HT-29 (cell line): ENCODE results near the gene KCNK5. TPM values are rescaled to one million over a fixed set of nuclear protein-coding genes. Genes with fewer than 3 reads are reported as not detected.

Experiments
- DNase-seq: peaks from one replicate; pipeline ENCODE4 v3.0.0-alpha.2; 2015; ENCODE audit warnings: low spot score
- total RNA-seq: library from RNA; depleted of rRNA; stranded (reverse); fragments of >200 nt; shearing (Covaris generic); gene quantifications from 2 replicates; pipeline ENCODE4 v1.2.3, GENCODE V29; 2014

The KCNK5 gene
- total RNA-seq, 1 experiment from 2014 or later = 35.3 TPM

DNA sequence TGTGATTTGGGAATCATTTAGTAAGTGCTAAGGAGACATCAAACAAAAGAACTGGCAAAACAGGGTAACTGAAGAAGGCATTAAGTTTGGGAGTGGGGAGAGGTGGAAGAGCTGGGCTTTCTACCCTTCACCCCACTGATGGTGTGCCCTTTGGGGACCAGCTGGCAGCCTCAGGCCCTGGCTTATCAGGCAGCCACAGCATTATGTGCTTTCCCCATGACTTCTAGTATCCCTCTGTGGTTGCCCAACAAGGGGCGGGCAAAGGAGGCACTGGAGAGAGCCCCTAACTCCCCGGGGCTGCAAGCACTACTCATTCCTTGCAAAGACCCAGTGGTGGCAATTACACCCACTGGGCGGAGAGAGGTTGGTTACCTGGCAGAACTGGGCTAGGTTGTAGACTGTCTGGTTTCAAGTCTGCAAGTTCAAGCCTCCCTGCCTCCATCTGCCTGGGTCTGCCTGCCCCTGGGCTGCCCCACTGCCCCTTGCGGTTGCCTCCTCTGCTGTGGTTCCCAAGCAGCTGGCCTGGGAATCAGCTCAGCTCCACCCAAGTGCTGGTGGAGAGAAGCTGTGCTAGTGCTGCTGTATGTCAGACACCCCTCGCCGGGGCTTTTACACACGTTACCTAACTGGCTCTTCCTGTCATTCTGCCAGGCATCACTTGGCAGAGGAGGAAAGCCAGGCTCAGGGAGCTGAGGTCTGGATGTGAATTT is 29.9 kb downstream of the KCNK5 start:
- DNase-seq = no peak

DNA sequence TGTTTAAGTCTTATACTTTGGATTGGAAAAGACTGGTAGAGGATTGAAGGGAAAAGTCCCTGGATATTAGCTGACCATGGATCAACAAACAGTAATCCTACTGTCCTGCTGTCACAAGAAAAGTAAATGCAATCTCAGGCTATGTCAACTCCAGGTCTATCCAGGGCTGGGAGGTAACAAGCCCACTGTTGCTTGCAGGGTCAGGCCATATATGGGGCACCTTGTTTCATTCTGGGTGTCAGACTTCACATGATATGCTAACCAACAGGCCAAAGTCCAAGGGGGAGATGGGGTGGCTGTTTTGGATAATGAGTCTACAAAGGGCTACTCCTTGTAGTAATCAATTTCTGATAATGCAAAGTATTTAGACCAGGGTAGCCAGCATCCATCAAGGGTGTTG is 30.7 kb downstream of the KCNK5 start:
- DNase-seq = no peak

DNA sequence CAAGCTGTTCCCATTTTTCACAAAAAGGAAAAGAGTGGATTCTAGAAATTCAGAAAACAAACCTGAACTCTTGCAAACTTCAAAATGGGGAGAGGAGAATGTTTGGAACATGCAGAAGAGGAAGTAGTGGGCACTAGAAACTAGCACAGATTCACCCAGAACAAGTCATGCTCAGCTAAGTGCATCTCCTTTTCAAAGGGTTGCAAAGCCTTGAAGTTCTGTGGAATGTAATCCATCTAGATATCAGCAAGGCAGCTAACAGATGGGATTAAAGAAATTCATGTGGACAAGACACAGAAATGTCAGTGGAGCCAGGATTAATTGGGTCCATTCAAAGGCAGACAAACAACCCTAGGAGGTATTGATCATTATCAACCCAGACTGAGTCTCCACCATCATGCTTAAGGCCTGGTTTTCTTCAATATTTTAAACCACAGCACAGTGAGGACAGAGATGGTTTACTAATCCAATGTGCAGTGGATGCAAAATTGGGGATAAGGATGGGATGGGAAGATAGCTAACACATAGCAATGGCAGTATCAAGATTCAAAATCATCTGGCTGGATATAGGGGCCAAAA is 31.3 kb downstream of the KCNK5 start:
- no peak for DNase-seq

DNA sequence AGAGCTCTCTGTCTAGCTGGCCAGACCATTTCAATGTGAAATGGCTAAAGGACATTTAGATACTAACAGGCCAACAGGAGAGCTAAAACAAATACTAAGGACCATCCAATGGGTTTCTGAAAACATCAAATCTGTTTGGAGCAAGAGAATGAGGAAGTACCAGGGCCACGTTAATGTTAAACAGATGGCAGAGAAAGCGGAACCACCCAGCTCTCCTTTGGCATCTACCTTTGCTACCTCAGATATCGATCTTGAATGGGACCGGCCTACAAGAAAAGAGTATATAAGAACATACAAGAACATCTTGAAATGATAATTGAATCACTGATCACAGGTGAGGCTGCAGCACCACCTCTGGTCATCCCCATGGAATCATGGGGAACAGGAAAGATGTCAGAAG is 31.8 kb downstream of the KCNK5 start:
- DNase-seq = peak; percentile 64

DNA sequence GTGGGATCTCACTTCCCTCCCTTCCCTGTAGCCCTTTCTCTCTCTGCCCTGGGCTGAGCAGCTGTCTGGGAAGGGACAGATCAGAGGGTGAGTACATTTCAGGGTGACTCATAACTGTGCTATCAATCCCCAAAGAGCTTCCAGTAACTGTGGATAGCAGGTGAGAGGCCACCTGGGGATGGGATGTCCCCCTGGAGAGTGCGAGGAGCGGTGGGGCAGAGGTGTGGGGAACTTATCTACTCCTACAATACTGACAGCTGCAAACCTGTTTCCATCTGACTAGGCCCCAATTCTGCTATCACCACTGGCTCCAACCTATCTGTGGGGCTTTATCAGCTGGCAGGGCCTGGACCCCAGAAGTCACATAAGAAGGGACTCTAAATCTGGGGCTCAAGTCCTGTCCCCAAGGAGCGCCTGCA is 32.6 kb downstream of the KCNK5 start:
- DNase-seq = no peak

DNA sequence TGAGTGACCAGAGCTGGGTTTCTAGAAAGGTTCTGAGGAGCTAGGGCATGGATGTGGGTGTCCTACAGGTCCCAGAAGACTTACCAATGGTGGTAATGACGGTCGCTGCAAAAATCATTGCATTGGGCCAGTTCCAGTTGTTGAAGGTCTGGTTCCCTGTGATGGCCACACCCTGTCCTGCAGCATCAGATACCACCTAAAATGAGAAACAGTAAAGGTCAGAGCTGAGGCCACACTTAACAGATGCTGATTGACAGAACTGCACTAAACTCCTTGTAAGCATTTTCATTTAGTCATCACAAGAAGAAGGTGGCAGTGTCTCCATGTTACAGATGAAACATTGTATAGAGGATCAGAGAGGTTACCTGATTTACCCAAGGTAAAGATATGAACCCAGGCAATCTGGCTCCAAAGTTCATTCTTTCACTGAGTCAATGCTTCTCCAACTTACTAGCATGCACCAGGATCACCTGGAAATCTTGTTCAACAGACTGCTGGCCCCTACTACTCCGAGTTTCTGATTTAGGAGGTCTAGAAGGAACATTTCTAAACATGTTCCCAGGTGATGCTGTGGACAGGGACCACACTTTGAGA is 33.4 kb downstream of the KCNK5 start:
- no peak for DNase-seq

DNA sequence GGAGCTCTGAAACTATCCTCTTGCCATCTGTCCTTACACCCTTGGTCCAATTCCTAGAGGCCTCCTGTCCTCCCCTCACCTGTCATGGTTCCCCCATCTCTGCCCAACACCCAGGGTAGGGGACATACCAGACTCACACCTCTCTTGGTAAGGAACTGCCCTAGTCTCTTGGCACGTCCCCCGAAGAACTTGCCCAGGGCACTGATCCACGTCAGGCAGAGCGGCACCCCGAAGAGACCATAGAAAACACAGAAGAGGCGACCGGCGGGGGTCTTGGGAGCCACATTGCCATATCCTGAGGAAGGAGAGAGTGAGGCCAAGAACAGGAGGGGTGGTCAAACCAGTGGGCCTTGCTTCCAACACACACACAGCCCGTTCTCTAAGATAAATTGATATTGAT is 34.8 kb downstream of the KCNK5 start:
- no peak for DNase-seq

DNA sequence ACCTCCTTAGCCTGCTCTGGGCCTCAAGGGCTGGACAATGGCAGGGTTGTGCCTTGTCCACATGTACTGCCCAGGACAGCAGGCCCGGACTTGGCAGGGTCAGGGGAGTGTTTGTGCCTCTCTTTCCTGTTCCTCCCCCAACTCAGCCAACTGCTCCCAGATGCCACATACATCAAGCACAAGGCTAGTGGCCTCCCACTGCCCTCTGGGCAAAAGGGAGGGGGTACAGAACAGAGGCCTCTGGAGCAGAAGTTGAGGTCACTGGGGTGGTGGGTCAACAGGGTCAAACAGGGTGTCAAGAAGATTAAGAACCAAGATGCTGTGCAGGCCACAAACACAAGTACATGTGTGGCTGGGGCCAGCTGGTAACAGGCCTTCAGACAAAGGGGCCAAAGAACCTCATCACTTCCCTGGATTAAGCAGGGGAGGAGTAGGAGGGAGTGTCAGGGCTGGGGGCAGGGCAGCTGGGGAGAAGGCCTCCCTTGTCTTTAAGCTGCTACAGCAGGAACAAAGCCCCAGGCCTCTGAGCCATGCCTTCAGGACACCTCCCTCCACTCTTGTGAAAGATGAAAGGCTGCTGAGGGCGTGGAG is 36.0 kb downstream of the KCNK5 start:
- no peak for DNase-seq

DNA sequence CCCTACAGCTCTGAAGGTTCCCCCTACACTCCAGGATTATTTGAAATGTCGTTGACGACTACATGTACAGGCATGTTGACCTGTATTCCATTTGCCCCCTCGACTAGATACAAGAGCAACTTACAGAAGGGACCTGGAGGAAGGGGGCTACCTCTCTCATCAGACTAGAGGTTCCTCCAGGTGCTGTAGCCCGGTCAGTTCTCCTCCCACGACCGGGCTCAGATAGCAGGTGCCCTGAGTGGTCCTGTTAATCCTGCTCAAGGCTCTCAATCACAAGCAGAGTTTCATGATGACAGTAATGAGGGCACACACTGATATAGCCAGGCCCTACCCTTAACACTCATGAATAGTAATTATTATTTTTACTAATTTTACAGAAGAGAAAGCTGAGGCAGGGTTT is 36.5 kb downstream of the KCNK5 start:
- DNase-seq = no peak

DNA sequence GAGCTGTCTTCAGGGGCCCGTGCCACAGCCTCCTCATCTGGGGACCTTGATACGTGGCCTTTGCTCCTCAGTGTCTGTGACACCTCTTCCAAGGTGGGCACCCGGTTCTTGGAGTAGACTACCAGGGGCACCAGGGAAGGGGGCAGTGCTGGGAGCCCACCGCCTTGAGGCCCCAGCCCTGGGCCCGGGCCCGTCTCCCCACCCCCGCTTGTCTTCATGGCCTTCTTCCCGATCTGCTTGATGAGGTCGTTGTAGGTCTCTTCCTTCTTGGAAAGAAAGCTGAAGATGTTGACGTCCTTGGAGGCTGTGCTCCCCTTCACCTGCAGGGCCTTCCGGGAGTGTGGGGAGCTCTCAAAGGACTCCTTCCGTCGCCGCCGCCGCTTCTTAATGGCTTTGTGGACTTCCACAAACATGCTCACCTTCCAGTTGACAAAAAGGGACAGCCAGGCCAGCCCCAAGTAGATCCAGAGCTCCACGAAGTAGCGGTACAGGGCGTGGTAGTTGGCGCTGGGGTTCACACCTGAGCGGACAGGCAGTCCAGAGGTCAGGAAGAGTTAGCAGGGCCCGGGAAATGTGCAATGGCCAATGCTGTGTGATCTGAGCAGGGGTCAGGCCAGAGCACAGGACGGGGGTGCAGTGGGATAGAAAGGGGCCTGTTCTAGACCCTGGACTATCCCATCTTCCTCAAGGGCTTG is 37.9 kb downstream of the KCNK5 start:
- DNase-seq = no peak

DNA sequence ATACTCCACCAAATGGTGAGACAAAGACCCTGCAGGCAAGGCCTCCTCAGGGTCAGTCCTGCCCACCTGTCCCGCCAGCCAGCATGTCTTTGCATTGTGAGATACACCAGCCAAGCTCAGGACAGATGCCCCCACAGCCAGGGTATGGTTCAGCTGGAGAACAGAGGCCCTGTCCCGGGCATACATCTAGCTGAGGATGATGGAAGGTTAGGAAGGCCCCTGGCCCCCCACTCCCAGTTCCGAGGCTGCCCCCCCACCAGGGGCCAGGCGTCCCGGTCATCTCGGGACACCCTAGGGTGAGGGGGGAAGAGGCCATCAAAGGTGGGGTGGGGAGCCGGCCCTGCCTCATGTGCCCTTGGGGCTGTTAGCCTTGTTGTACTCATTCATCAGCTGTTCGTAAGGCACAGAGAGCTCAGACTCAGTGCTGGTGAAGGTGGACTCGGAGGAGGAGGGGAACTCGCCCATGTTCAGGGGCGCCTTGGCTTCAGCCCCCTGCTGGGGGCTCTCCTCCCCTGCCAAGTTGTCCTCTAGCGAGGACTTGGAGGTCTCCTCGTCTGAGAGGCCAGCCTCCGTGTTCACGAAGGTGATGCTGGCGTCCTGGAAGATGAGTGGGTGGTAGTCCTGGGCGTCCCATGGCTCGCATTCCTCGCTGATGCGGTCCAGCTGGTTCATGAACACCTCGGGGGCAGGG is 38.6 kb downstream of the KCNK5 start:
- no peak for DNase-seq

DNA sequence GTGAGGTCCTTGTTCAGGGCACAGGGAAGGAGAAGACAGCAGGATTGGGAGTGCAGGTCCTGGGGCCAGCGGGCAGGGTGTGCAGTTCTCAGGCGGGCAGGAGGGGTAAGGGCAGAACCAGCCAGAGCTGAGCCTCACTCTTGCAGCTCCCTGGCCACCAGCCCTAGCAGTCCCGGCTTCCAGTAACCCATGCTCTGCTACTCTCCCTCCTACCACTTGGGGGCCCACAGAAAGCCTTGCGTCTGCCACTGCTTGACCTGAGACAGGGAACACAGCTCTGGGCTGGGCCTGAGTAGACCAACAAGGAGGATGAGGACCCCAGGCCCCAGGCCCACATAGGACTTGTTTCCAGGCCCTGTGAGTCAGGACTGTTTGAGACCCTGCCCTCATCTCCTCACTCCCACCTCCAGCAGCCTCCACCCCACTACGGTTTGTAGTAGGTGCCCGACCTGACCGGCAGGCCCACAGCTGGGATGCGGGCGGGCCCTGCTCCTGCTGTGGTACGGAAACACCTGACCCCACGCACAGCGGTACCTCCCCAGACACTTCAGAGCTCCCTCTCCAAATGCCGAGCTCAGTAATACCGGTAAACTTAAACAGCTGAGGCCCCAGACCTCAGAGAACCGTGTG is 39.2 kb downstream of the KCNK5 start:
- peak; percentile 77 for DNase-seq

DNA sequence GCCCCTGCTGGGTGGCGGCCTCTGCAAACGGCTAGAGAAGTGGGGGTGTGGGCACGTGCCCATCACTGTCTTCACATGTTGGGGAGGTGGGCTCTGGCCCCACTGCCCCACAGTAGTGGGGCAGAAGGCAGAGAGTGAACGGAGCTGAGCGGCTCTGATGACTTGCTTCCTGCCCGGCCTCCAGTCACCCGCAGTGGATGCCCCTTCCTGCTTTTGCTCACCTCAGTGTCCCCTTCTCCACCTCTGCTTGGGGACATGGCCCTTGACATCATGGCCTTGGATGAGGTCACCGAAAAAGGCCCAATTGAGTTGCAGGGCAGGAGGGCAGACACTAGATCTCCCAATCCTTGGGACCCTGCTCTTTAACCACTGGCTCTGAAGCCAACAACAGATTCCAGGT is 40.1 kb downstream of the KCNK5 start:
- DNase-seq = no peak

DNA sequence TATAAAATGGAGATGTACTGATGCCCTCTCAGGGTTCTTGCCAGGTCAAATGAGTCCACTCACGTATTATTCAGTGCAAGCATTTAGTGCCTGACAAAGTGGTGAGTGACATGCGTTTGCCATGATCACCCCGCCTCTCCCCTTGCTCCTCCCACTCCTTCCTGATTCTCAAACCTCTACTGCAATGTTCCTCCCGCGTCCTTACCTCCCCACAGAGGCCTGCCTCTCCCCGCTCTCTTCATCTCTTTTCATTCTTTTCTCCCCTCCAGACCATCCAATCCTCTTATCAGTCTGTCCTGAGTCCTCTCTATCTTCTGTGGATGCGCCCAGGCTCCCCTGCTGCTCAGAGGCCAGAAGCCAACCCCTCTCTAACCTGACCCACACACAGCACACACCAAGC is 40.7 kb downstream of the KCNK5 start:
- DNase-seq = no peak

DNA sequence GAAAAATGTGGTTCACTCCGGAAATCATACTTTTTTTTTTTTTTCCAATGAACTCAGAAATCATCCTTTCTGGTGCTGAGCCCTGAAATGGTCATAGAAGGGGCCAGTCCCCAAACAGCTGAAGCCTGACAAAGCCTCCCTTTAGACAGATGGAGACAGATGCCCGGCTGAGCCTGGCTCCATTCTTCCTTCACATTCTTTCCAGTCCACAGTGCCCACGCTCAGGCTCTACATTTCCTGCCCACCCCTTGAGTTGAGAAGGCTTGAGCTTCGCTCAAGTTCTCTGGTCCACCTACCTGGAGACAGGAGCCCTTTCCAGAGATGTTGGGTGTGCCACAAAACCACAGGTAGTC is 41.2 kb downstream of the KCNK5 start:
- no peak for DNase-seq

DNA sequence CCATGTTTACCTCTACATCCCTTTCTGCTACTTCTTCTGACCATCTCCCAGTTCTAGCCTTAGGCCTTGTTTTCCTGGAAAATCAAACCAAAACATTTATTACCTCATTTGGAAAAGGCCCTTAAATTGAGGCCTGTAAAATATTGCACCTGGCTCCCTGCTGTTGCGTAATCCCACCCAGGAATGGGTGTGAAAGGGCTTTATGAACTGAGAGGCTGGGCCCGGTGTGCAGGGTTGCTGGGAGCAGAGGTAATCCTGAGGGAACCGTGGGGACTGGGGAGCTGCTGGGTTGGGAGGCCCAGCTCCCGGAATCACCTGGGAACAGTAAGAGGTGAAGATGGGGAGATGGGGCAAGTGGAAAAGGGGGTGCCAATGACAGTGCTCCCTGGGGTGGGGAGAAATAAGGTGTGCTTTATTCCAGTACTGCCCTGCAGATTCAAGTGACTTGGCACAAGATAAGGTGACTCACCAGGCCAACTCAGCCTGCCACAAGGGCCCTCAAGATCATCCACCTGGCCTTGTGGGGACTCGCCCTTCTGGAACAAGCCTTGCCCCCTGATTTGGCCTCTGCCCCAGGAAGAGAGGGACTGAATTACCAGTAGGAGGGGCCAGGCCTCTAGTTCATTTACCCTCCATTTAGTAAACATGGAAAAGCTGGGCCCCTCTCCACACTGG is 44.2 kb downstream of the KCNK5 start:
- peak; percentile 69 for DNase-seq

DNA sequence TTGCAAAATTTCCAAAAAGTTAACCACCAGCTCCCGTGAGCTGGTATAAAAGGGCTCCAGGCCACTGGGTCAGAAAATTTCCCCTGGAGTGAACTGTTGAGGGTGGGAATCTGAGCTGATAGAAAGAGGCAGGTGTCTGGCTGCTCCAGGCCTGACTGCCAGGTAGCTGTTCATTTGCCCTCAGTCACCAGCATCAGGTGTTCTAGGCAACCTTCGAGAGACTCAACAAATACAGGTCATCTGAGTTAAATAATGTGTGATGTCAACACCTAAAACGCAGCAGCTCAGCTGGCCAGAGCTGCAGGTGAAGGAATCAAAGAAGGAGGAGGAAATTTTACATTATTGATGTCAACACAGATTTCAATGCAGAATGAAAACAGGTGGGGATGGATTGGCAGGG is 46.7 kb downstream of the KCNK5 start:
- DNase-seq = no peak

DNA sequence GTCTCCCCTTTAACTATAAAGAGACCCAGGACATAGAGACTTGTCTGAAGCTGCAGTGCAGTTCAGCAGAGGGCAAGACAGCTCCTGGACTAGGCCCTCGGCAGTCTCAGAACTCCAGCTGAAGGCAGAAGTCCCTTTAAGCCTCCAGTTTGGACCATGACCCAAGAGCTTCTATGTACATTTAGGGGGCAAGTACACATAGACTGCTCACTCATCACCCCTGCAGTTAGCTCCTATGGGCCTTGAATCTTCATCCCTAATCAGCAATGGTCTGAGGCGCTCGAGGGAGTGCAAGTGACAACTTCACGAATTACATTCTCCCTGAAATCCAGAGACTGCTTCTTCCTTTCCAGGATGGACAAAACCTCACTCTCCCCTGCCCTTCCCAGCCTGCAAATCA is 47.4 kb downstream of the KCNK5 start:
- no peak for DNase-seq

DNA sequence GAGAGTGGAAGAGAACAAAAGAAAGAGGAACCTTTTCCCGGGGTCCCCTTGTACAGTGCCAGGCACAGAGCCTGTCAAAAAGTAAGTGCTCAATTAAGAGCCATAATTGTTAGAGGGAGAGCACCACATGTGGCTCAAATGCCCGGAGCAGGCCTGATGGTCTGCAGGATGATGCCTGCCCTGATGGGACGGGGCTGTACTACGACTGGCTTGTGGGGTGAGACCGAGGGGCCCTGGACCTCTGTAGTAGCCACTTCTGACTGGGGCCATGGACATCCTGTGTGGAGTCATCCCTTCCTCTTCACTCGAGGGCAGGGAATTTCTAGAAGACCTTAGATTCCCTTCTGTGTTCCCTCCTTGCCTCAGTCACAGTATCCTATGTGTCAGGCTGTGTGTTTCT is 47.9 kb downstream of the KCNK5 start:
- DNase-seq = no peak

DNA sequence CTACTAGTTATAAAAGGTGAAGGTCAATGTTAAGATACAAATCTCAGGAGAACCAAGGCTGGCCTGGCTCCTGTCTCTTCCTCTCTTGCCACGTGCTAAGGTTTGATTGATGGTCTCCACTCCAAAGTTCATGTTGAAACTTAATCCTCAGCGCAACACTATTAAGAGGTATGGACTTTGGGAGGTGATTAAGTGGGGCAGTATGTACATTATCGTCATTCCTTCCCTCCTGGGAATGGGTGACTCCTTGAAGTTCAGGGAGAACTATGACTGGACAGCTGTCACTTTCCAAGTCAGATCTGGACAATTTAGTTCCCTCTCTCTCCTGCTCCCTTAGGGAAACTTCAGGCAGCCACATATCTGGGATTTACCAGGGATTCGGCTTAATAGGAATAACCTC is 50.5 kb downstream of the KCNK5 start:
- no peak for DNase-seq

DNA sequence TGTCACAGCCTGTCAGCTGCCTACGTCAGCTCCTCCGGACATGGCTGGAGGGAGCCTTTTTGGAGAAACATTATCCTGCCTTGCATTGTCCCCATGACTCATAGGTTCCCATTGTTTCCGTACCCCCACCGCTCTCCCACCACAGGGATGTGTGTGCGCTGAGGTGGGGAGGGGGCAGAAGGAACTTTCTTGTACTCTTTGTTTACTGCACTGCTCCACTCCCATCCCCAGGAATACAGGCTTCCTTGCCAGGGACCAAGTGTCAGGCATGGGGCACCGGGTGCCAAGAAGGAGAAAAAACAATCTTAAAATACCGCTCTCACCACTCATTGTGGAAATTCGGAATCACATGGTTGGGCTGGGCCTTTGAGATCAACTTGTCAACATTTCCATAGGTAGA is 51.0 kb downstream of the KCNK5 start:
- DNase-seq = no peak
